HG03025 (cell line): ENCODE measurements around the gene SAMD5.
"Not testable (repeated sequence)": the region's sequence is repeated elsewhere in the genome, so short reads cannot be mapped to it uniquely, and the experiment has no call there.

Source experiments
- ATAC-seq: cut with Tn5 transposase; IDR thresholded peaks from one replicate; pipeline ENCODE4 v1.9.1; 2021; ENCODE audit warnings: mild to moderate bottlenecking, moderate library complexity; ENCODE audit not compliant: unreplicated experiment, low FRiP score

Gene SAMD5

DNA sequence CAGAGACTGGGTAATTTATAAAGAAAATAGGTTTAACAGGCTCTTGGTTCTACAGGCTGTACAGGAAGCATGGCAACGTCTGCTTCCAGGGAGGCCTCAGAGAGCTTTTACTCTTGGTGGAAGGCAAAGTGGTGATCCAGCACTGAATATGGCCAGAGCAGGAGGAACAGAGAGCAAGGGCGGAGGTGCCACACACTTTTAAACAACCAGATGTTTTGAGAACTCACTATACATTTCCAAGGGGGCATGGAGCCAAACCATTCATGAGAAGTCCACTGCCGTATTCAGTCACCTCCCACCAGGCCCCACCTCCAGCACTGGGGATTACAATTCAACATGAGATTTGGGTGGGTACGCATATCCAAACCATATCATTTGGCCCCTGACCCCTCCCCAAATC lies 18.7 kb downstream of the SAMD5 start:
- ATAC-seq: no peak

DNA sequence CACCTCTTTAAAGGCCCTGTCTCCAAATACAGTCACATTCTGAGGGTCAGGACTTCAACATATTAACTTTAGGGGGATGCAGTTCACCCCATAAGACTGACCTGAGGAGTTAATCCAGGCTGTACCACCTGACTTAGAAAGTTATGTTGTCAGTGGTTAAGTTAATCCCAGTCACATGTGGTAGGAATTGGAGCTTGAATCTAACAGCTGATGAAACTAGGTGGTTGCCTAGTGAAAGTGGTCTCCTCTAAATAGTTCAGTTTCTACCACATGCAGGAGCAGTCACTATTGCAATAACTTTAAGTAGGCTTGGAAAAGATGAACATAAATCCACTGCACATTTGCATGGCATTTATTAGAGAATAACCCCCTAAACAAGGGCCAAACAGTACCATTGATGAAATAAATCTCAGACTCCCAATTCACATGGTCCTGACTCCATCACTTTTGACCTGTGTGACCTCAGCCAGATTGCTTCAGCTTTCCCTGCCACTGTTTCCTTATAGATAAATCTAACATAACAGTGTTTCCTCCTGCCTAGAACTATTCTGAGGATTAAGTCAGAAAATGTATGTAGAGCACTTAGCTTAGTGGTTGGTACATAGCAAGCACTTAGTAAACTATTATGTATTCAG lies 20.1 kb downstream of the SAMD5 start:
- no peak for ATAC-seq

DNA sequence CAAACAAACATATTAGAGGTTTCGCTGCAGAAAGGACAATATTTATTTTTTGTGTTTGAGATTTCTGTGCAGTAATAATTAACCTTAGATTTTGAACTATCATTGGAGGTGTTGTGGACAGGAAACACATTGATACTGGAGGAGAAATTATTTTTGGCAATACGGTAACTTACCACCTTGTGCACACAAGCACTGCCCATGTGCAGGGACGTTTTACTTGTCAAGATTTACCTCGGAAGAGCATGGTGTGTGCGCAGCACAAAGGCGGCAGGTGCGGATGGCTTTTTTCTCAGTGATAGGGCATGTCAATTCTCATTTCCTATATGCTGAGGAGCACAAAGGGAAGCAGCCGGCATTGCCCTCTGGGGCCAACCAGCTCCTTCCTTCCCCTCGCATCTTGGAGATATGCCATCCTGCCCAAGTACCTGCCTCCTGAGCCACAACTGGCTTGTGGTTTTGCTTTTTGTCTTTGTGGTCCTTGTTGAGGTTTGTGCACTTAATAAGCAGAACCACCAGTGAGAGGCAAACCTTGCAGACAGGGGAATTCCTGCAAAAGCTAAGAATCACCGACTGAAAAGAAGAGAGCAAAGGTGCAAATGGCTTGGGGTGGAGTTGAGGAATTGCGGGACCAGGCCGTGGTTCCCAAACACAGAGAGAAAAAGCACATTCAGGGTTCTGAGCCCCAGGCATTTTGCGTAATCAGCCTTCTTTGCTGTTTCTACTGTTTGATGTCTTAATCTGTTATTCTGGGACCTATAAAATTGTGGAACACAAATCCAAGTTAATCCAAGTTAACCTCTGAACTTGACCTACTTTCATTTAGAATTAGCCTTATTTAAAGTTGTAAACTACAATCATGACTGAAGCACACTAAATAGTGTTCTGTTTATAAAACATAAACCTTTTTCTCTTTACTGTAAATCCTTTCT lies 21.9 kb downstream of the SAMD5 start:
- no peak for ATAC-seq

DNA sequence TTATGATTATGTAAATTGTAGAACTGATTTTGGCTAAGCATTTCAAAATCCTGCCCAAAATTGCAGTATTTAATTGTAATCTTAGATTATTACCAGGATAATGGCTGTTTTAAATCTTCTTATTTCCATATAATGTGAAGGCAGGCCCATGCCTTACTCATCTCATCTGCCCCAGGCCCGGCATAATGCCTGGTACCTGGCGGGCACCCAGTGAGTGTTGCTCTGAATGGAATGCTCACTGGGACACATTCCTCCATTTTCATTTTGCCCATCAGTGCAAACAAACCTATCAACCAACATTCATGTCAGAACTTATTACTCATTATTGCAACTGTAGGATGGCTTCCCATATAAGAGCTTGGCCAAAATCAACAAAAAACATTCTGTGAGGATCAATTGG lies 22.8 kb downstream of the SAMD5 start:
- ATAC-seq: no peak

DNA sequence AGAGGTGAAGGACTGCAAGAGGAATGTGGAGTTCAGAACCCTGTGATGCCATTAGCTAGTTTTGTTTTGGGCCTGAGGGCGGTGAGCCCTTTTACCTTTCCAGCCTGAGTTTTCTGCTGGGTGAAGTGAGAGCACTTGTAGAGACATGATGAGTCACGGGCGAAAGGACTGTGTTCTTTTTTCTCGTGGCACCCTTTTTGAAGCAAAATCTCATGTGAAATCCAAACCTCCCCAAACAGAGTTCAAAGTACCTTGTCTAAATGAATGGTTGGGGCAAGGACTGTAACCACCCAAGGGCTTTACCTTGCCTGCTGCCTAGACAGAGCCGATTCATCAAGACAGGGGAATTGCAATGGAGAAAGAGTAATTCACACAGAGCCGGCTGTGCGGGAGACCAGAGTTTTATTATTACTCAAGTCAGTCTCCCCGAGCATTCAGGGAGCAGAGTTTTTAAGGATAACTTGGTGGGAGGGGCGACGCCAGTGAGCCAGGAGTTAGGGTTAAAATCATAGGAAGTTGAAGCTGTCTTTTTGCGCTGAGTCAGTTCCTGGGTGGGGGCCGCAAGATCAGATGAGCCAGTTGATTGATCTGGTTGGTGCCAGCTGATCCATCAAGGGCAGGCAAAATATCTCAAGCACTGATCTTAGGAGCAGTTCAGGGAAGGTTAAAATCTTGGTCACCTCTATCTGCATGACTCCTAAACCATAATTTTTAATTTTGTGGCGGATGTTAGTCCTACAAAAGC lies 25.8 kb downstream of the SAMD5 start:
- no peak for ATAC-seq

DNA sequence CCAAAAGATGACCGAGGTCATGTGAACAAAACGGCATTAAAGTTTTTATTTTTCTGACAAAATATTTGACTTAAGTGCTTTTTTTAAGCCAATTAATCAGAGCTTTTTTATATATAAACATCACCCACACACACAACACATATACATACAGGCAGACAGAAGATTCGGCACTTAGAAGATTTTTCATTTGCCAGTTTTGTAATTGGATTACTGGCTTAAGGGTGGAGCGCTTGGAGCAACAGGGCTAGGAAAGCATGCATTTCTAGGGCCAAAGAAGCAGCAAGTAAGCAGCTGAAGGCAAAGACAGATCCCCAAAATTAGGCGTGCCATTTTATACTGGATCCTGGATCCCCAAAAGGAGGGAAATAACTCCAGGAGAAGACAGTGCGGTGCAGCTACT lies 30.3 kb downstream of the SAMD5 start:
- no peak for ATAC-seq

DNA sequence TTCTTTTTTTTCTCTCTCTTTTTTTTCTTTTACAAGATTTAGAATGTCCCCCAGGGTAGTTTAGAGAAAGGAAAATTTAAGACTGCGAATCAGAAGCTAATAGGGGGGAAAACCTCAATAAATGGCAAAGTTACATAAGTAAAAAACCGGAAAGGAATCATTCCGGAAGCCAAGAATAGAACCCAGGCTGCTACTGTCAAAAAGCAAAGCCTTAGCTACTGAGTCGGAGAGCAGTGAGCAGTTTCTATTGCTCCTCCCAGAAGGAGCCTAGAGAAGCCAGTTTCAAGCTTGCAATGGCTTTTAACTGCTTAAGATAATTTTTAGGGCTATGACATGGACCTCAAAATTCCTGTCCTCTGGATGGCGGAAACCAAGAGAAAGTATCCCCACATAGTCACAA lies 31.6 kb downstream of the SAMD5 start:
- ATAC-seq: no peak

DNA sequence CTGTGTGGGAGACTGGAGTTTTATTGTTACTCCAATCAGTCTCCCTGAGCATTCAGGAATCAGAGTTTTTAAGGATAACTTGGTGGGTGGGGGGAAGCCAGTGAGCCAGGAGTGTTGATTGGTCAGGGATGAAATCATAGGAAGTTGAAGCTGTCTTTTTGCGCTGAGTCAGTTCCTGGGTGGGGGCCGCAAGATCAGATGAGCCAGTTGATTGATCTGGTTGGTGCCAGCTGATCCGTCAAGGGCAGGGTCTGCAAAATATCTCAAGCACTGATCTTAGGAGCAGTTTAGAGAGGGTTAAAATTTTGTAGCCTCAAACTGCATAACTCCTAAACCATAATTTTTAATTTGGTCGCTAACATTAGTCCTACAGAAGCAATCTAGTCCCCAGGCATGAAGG lies 33.9 kb downstream of the SAMD5 start:
- not testable (repeated sequence) for ATAC-seq

DNA sequence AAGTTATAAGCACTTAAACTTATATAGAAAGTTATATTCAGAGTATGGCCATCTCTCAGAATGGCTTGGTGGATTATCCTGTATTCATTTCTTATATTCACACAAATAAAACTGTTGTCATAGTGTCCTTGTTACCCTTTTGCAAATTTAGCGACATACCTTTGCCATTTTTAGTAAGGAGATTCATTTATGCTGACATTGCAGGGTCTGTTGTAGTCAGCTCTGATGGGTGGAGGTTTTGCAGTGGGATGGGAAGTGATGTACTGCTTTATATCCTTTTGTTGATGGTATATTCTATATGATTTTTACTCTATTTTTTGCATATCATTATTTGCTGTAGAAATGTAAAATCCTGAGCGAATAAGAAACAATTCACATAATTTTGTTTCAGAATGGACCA lies 35.9 kb downstream of the SAMD5 start:
- no peak for ATAC-seq

DNA sequence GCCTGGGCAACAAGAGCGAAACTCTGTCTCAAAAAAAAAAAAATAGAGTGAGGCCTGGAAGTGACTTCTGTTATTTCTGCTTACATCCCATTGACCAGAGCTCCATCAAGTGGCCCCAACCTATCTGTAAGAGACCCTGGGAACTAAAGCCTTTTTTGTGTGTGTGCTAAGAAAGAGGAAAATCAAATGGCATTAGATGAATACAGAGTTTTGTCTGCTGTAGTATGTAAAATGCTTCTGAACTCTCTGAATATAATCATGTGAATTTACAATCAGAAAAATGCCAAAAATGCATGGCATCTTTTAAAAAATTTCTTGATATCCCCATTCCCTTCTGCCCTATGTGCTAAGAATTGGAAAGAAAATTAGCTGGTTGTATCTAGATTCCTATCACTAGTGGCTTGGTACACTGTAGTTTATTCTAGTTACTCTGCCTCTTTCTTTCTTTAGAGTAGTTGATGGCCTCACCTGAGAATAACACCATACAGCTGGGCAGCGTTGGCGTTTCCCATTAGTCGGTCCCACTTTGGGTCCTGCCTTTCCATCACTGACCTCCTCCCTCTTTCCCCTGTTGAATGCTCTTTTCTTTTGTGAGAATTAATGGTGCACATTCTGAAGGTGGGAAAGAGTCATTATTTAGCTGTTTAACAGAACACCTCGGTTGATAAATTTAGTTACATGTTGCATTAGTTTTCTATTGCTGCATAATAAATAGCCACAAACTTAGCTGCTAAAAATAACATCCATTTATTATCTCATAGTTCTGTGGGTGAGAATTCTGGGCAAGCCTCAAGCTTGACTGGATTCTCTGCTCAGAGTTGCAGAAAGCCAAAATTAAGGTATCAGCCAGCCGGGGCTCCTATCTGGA lies 38.2 kb downstream of the SAMD5 start:
- ATAC-seq: no peak

DNA sequence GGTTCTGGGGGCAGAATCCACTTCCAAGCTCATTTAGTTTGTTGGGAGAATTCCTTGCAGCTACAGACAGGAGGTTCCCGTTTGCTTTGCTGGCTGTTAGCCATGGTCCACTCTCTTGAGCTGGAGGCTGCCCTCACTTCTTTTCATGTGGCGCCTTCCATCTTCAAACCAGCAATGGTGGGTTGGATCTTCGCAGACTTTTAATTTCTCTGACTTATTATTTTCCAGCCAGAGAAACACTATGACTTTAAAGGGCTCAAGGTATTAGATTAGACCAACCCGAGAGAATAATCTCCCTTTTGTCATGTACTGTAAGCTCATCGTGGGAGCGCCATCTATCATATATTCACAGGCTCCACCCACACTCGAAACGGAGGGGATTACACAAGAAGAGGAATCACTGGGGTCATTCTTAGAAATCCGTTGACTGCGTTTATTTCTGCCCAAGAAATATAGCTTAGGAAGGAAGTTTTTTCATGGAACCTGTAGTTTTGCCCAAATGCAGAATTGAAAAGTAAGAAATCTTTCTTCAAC lies 38.9 kb downstream of the SAMD5 start:
- no peak for ATAC-seq

DNA sequence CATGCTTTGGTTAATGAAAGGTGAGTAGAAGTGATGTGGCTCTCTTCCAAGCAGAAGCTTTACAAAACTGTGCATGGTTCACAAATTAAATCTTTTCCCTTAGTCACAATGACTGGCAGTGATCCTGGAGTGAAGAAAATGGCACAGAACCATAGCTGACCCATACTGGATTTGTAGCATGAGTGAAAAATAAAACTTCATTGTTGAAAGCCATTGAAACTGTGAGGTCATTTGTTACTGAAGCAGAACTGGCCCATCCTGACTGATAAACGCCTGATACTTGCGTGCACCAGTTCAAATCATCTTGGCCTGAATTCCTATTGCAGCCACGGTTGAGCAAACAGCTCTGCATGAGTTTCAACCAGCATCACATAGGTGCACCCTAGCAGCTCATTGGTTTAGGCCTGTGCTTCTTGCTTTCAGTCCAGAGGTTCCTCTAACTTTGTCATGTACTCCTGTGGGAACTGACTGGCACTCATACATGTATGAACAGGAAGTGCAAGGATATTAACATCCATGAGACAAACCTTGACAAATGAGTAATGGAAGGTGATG lies 40.5 kb downstream of the SAMD5 start:
- ATAC-seq: no peak

DNA sequence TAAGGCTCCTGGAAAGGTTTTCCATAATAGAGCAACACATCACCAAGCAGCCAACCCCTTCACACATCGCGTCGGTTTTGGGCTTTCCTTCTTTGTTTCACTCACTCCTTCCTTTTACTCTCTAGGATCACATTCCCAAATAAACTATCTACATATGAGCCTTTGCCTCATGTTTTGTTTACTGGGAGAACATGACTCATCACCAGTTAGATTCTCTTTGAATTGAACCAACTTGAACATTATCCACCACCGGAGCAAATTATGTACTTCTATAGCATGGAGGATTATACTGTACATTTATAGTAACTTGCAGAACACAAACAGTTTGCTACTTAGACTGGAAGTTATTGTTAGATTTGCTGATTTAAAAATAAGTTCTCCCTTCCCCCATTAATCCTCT lies 41.0 kb downstream of the SAMD5 start:
- ATAC-seq: no peak

DNA sequence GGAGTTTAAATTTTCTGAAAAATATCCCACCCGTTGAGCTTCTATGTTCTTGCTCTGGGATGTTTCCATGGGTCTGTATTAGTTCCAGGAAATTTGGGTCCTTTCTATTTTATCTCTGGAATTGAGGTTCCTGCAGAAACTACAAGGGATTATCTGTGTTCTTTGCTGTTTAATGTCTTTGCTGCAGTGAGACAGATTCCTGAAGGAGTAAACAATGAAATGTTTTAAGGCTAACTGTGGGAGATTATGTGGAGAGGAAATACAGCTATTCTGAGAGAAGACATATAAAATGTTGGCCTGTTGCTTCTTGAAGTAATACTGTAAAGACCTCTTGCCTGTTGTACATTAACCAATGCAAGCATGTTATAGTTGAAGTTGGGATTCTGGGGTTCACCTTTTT lies 43.5 kb downstream of the SAMD5 start:
- no peak for ATAC-seq

DNA sequence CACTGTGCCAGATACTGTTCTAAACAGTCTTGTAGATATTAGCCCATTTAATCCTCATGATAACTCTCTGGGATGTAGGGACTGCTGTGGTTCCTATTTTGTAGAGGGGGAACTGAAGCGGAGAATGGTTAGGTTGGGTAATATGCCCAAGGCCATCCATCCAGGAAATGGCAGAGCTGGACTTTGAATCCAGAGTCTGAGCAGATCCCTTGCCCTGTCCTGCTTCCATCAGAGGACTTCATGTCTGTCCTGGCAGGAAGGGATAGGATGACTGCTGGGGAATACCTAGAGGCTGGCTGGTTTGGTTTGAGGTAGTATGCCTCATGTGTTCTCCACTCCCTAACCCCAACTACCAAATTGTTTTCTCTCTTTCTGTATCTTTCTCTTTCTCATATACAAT lies 44.6 kb downstream of the SAMD5 start:
- ATAC-seq: no peak

DNA sequence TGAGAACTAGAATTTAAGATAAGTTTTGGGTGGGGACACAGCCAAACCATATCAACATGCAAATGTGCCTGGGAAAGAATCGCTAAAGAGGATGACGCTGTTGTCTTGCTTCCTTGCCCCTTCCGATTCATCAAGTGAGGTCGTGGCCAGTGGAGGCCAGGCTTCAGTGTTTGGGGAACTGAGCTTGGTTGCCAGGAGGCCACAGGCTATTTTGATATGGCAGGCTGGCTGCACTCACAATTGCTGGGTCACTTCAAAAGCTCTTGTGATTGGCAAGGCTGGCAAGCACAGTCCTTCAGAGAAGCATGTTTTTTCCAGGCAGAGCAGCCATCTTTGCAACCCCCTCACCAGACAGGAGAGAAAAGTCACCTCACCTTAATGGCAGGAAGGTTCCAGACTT lies 45.8 kb downstream of the SAMD5 start:
- ATAC-seq: no peak

DNA sequence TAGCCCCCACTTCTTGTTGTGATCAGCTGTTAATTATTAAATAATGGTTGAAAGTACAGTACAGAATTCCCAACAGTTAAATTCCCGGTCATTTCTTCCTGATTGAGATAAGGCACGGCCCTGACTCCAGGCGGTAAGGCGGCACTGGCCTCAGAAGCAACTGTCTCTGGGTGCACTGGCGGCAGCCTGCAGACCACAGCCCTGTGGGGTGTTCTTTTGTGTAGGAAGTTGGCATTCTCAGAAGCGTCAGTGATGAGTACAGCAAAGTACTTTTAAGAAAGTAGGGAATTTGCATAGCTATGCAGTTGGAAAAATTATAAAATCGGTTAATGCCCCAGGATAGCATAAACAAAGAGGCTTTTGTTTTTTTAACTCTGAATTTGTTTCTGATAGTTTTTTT lies 50.5 kb downstream of the SAMD5 start:
- ATAC-seq: no peak

DNA sequence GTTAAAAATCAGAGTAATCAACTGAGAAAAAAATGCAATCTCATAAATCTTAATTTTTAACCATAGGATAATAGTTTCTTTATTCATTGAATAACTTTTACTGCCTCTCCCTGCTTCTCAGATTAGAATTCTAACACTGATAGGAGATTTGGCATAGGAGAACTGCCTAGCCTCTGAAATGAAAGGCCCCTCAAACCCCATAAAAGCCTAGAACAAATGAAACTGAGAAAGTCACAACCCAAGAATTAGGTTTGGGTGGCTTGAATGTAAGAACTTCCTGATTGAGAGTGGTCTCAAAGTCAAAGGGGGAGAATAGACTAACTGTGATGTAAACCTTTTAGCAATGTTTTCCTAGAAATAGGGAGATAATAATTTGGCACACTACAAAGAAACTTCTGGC lies 52.2 kb downstream of the SAMD5 start:
- no peak for ATAC-seq

DNA sequence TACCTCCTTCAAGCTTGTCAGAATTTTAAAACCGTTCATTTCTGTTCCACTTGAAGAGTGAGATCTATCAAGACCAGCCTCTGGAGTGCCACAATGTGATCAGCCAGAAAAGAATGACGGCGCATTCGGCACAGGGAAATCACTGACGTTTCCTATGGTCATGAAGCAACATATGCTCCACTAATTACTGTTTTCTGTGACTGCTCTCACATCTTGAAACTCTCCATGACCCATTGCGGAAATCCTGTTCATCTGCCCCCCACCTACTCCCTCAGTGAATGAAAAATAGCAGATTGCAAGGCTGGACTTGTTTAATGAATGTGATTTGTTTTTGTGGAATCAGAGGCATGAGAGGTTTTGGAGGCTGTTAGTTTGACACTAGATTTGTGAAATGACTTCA lies 53.2 kb downstream of the SAMD5 start:
- ATAC-seq: no peak

DNA sequence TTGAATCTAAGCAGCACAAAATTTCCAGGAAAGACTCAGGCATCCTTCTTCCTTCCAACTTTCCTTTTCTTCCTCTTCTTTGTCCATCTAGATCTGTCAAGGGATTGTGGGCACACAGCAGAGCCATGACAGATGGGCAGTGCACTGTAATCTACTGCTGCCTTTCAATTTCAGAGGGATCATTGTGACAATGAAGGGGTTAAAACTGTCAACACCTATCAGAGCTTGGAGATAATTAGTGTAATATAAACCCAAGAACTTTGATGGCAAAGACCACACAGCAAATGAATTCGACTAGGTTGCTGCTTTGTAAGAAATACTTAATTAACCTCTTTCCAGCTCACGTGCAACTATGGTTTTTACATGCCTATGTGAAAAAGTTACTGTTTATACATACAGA lies 55.0 kb downstream of the SAMD5 start:
- no peak for ATAC-seq
